GM18870 (cell line): ENCODE results near the gene ZNF664.
"Not testable (repeated sequence)": the region's sequence is repeated elsewhere in the genome, so short reads cannot be mapped to it uniquely, and the experiment has no call there.

ENCODE experiments used
- ATAC-seq: cut with Tn5 transposase; IDR thresholded peaks from one replicate; pipeline ENCODE4 v1.9.1; 2021; ENCODE audit warnings: moderate library complexity; ENCODE audit not compliant: unreplicated experiment

ZNF664 gene

GRCh38 chr12:123941000-123941399, 32.0 kb upstream of the ZNF664 start:
- no peak for ATAC-seq

GRCh38 chr12:123941624-123942237, 31.3 kb upstream of the ZNF664 start:
- no peak for ATAC-seq

GRCh38 chr12:123942238-123942653, 30.8 kb upstream of the ZNF664 start:
- no peak for ATAC-seq

- ATAC-seq, result no peak
Observed at GRCh38 chr12:123942911-123943648, 29.9 kb upstream of the ZNF664 start.

GRCh38 chr12:123943816-123944215, 29.2 kb upstream of the ZNF664 start:
- ATAC-seq, result no peak

- ATAC-seq, result no peak
Observed at GRCh38 chr12:123944696-123945095, 28.3 kb upstream of the ZNF664 start.

- no peak for ATAC-seq
Observed at GRCh38 chr12:123945287-123946151, 27.5 kb upstream of the ZNF664 start.

- ATAC-seq, result no peak
Observed at GRCh38 chr12:123946152-123946515, 26.9 kb upstream of the ZNF664 start.

- ATAC-seq, result not testable (repeated sequence)
Observed at GRCh38 chr12:123946516-123947505, 26.2 kb upstream of the ZNF664 start.

GRCh38 chr12:123947531-123947930, 25.5 kb upstream of the ZNF664 start:
- ATAC-seq, result not testable (repeated sequence)

GRCh38 chr12:123948401-123948795, 24.6 kb upstream of the ZNF664 start:
- ATAC-seq, result no peak

GRCh38 chr12:123948796-123949769, 23.9 kb upstream of the ZNF664 start:
- ATAC-seq, result no peak

GRCh38 chr12:123949770-123950165, 23.2 kb upstream of the ZNF664 start:
- ATAC-seq, result no peak

- ATAC-seq, result no peak
Observed at GRCh38 chr12:123950476-123951349, 22.3 kb upstream of the ZNF664 start.

- ATAC-seq, result no peak
Observed at GRCh38 chr12:123951467-123951866, 21.5 kb upstream of the ZNF664 start.

- ATAC-seq, result no peak
Observed at GRCh38 chr12:123952037-123952436, 21.0 kb upstream of the ZNF664 start.

- ATAC-seq, result no peak
Observed at GRCh38 chr12:123954647-123955350, 18.2 kb upstream of the ZNF664 start.

- no peak for ATAC-seq
Observed at GRCh38 chr12:123956249-123956648, 16.8 kb upstream of the ZNF664 start.
